Neutrophil (primary cell): ENCODE data around the gene TP53TG3F.
"Not testable (repeated sequence)": the region's sequence is repeated elsewhere in the genome, so short reads cannot be mapped to it uniquely, and the experiment has no call there.

Source experiments
- H3K27ac ChIP-seq: fragments of 200-600 bp; sonication (generic); 2 replicates; pipeline ENCODE4 v1.5.1; 2016; ENCODE audit warnings: mild to moderate bottlenecking, moderate library complexity
- H3K27me3 ChIP-seq: fragments of 200-600 bp; sonication (generic); 2 replicates; pipeline ENCODE4 v1.6.0; 2016; ENCODE audit warnings: mild to moderate bottlenecking
- H3K36me3 ChIP-seq: fragments of 200-600 bp; sonication (generic); 2 replicates; pipeline ENCODE4 v1.5.1; 2017
- H3K4me1 ChIP-seq, 2 experiments: fragments of 200-600 bp in 1 of 2; sonication (generic) in 1 of 2; 1 replicate in 1 of 2; 2 replicates in 1 of 2; pipeline versions ENCODE4 v1.5.1 to v1.6.1; 2013 to 2016; ENCODE audit warnings: low read depth in 1 of 2, low read length in 1 of 2, mild to moderate bottlenecking in 1 of 2, moderate library complexity in 1 of 2; ENCODE audit not compliant: control insufficient read depth in 1 of 2, insufficient read depth in 1 of 2
- H3K4me3 ChIP-seq, 2 experiments: fragments of 200-600 bp in 1 of 2; sonication (generic) in 1 of 2; 1 replicate in 1 of 2; 2 replicates in 1 of 2; pipeline ENCODE4 v1.5.1; 2013 to 2016; ENCODE audit warnings: low read depth in 1 of 2, low read length in 1 of 2, mild to moderate bottlenecking in 1 of 2, moderate library complexity in 1 of 2
- H3K9me3 ChIP-seq: fragments of 200-600 bp; sonication (generic); 2 replicates; pipeline ENCODE4 v1.5.1; 2016

The TP53TG3F gene

GRCh38 chr16:33459312-33459711 lies at the start of gene TP53TG3F:
Gene TP53TG3F, plus strand, starts transcription at chr16:33459612. Its CDS starts 68 bp downstream, at chr16:33459680.
- not testable (repeated sequence) for H3K4me3 ChIP-seq, H3K36me3 ChIP-seq, H3K27me3 ChIP-seq, H3K27ac ChIP-seq, H3K9me3 ChIP-seq, H3K4me1 ChIP-seq

GRCh38 chr16:33491611-33492010 lies 32.2 kb downstream of the TP53TG3F start:
- not testable (repeated sequence) for H3K4me3 ChIP-seq, H3K4me1 ChIP-seq, H3K27me3 ChIP-seq, H3K9me3 ChIP-seq, H3K36me3 ChIP-seq, H3K27ac ChIP-seq

DNA sequence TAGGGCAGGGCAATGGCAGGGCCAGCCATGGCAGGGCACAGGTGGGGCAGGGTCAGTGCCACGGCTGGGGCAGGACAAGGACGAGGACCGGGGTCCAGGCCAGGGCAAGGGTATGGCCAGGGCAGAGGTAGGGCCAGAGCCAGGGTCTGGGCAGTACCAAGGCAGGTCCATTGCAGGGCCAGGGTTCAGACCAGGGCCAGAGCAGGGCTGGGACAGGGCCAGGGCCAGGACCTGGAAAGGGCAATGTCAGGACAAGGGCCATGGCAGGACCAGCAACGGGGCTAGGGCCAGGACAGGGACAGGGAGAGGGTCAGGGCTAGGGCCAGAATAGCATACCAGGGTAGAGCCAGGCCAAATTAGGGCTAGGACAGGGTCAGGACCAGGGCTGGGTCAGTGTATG lies 47.8 kb downstream of the TP53TG3F start:
- not testable (repeated sequence) for H3K36me3 ChIP-seq, H3K9me3 ChIP-seq, H3K27ac ChIP-seq, H3K4me3 ChIP-seq, H3K27me3 ChIP-seq, H3K4me1 ChIP-seq

- H3K4me1 ChIP-seq: not testable (repeated sequence)
Observed at GRCh38 chr16:33509070-33509469, 49.7 kb downstream of the TP53TG3F start.

GRCh38 chr16:33509906-33510305 lies 50.5 kb downstream of the TP53TG3F start:
- not testable (repeated sequence) for H3K4me3 ChIP-seq, H3K27me3 ChIP-seq, H3K27ac ChIP-seq, H3K9me3 ChIP-seq, H3K4me1 ChIP-seq, H3K36me3 ChIP-seq

More at GRCh38 chr16:33509070-33509469, 49.7 kb downstream of the TP53TG3F start:
- not testable (repeated sequence) for H3K36me3 ChIP-seq, H3K27me3 ChIP-seq, H3K4me3 ChIP-seq, H3K27ac ChIP-seq, H3K9me3 ChIP-seq
